IPS-15b (cell line): ENCODE results near the gene SNX21.
"Not testable (repeated sequence)": the region's sequence is repeated elsewhere in the genome, so short reads cannot be mapped to it uniquely, and the experiment has no call there.

Experiments
- H3K27me3 ChIP-seq: one replicate; pipeline ENCODE4 v1.6.1; 2013; ENCODE audit warnings: low read length; ENCODE audit not compliant: control insufficient read depth, insufficient read depth
- H3K36me3 ChIP-seq: one replicate; pipeline ENCODE4 v1.6.1; 2013; ENCODE audit warnings: low read length; ENCODE audit not compliant: control insufficient read depth, insufficient read depth
- H3K4me1 ChIP-seq: one replicate; pipeline ENCODE4 v1.6.1; 2013; ENCODE audit warnings: mild to moderate bottlenecking, low read length; ENCODE audit not compliant: control insufficient read depth, insufficient read depth
- H3K4me3 ChIP-seq: one replicate; pipeline ENCODE4 v1.5.1; 2013; ENCODE audit warnings: low read depth, low read length
- H3K9ac ChIP-seq: one replicate; pipeline ENCODE4 v1.6.1; 2013; ENCODE audit warnings: low read depth, mild to moderate bottlenecking, low read length
- H3K9me3 ChIP-seq: one replicate; pipeline ENCODE4 v1.6.1; 2013; ENCODE audit warnings: mild to moderate bottlenecking, low read length; ENCODE audit not compliant: control insufficient read depth, insufficient read depth

Gene SNX21

DNA sequence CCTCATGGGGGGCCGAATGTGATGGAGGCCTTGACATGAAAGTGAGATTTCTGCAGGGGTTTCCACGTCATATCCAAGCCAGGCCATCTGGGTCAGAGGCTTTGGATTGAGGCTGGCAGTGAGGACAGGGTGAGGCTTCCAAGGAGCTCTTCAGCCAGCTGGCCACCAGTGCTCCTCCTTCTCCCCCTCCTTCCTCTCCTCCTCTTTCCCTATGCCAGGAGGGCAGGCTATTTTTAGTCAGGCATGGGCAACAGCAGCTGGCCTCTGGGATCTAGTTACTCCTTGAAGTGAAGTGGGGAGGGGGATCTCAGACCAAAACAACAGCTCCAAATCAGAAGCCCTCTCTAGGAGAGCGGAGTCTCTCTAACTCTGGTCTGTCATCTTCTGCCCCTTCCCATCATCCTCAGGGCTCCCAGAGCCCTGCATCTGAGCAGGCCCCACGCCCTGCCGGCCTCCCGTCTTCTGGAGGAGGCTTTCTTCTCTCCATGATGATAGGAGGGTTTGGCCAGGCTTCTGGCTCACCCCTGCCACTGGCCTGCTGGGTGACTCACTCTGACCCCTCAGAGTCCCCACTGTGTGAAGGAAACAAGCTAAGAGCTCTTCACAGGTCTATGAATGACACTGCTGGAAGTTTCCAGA is 7.1 kb upstream of the SNX21 start:
- H3K36me3 ChIP-seq, result no peaks in the 10 kb centered on the region
- peaks cover 2% of the 10 kb centered on the region for H3K4me1 ChIP-seq
- peaks cover 15% of the 10 kb centered on the region for H3K27me3 ChIP-seq
- H3K9me3 ChIP-seq, result no peaks in the 10 kb centered on the region
- H3K9ac ChIP-seq, result no peak overlapping the region
- H3K4me3 ChIP-seq, result no peak overlapping the region

GRCh38 chr20:45827030-45827652 is 6.5 kb upstream of the SNX21 start, which contains the start of gene TNNC2:
Gene TNNC2, minus strand, starts transcription at chr20:45827312. Its CDS starts 64 bp downstream, at chr20:45827248.
- Histone ChIP-seq H3K36me3 (no peaks in the 10 kb centered on the region), H3K9ac (no peak within 1 kb of the TSS), H3K27me3 (peaks cover 15% of the 10 kb centered on the region)

DNA sequence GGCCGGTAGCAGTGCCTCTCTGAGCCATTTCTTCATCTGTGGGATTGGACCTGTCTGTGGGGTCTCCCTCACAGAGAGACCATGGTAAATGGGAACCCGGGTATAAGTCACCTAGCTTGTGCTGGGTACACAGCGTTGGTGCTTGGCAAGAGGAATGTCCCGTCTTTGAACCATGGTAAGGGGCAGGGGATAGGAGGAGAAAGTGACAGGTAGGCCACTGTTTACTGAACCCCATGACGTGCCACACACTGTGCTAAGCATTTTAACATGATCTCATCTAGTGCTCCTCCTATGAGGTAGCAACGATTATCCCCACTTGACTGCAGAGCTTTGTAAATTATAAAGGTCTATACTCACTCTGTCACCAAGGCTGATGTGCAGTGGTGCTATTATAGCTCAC is 5.9 kb upstream of the SNX21 start:
- H3K27me3 ChIP-seq, result peaks cover 11% of the 10 kb centered on the region
- H3K4me1 ChIP-seq, result peaks cover 2% of the 10 kb centered on the region
- no peak overlapping the region for H3K4me3 ChIP-seq
- no peak overlapping the region for H3K9ac ChIP-seq
- no peaks in the 10 kb centered on the region for H3K36me3 ChIP-seq
- H3K9me3 ChIP-seq, result no peaks in the 10 kb centered on the region

More at GRCh38 chr20:45827030-45827652, 6.5 kb upstream of the SNX21 start, which contains the start of gene TNNC2:
- Histone ChIP-seq H3K4me1 (peaks cover 2% of the 10 kb centered on the region), H3K9me3 (no peaks in the 10 kb centered on the region), H3K4me3 (no peak within 1 kb of the TSS)

DNA sequence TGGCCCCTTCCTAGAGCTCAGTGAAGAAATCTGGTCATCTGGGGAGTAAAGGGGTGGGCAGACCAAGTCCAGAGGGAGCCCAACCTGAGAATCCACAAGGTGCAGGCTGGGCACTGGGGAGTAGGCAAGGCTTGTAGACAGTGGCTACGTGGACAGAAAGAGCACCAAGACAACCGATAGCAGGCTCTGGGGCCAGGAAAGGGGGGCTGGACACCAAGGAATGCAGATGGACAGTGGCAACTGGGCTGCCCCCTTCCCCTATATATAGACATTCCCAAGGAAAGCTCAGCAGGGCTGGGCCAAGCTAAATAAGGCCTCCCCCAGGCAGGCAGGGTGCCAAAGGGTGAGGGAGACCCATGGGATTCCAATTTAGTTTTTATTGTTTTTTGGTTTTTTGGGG is 5.0 kb upstream of the SNX21 start:
- Histone ChIP-seq H3K4me3 (no peak overlapping the region), H3K36me3 (no peaks in the 10 kb centered on the region), H3K9me3 (no peaks in the 10 kb centered on the region), H3K4me1 (peaks cover 7% of the 10 kb centered on the region), H3K9ac (no peak overlapping the region), H3K27me3 (peaks cover 4% of the 10 kb centered on the region)

GRCh38 chr20:45829673-45830106 is 3.9 kb upstream of the SNX21 start:
- H3K27me3 ChIP-seq, H3K4me1 ChIP-seq, H3K9ac ChIP-seq, H3K9me3 ChIP-seq, H3K4me3 ChIP-seq, H3K36me3 ChIP-seq: not testable (repeated sequence)

DNA sequence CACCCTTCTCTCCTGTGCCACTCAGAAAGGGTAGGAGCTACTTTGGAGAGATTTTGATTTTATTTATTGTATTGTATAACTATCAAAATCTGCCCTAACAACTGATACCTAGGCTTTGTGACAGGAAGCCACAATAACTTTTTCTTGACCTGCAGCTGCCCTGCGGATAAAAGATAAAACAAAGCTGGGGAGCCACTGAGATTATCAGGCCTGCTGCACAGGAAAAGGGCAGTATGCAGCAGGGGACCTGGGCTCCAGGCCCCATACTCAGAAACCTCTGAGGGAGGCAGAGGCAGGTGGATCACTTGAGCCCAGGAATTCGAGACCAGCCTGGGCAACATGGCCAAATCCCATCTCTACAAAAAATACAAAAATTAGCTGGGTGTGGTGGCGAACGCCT is 980 bp upstream of the SNX21 start:
- Histone ChIP-seq H3K27me3 (no peaks in the 10 kb centered on the region), H3K4me3 (no peak overlapping the region), H3K9me3 (no peaks in the 10 kb centered on the region), H3K36me3 (no peaks in the 10 kb centered on the region), H3K4me1 (peaks cover 5% of the 10 kb centered on the region), H3K9ac (no peak overlapping the region)

GRCh38 chr20:45833883-45834796 is 541 bp downstream of the SNX21 start:
- Histone ChIP-seq H3K4me1 (peaks cover 5% of the 10 kb centered on the region), H3K36me3 (peaks cover 3% of the 10 kb centered on the region), H3K27me3 (no peaks in the 10 kb centered on the region), H3K9ac (peak overlapping the region; percentile 70), H3K4me3 (peak overlapping the region; percentile 87), H3K9me3 (no peaks in the 10 kb centered on the region)

DNA sequence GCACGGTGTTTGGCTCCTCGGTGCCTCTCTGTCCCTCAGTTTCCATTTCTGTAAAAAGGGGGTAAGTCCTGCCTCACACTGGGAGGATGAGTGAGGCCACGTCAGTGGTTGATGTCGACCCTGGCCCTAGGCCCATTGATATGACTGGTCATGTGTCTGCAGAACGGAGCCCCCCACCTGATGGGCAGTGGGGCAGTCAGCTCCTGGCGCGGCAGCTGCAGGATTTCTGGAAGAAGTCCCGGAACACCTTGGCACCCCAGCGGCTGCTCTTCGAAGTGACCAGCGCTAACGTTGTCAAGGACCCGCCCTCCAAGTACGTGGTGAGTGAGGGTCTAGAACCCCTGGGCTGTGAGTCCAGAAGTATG is 1.2 kb downstream of the SNX21 start:
- Histone ChIP-seq H3K9me3 (no peaks in the 10 kb centered on the region), H3K4me1 (peaks cover 5% of the 10 kb centered on the region), H3K9ac (no peak overlapping the region), H3K36me3 (peaks cover 3% of the 10 kb centered on the region), H3K27me3 (no peaks in the 10 kb centered on the region), H3K4me3 (peak overlapping the region; percentile 87)

GRCh38 chr20:45835329-45835765 is 1.7 kb downstream of the SNX21 start:
- Histone ChIP-seq H3K27me3 (no peaks in the 10 kb centered on the region), H3K4me1 (peaks cover 5% of the 10 kb centered on the region), H3K4me3 (no peak overlapping the region), H3K9ac (no peak overlapping the region), H3K36me3 (peaks cover 3% of the 10 kb centered on the region), H3K9me3 (no peaks in the 10 kb centered on the region)

DNA sequence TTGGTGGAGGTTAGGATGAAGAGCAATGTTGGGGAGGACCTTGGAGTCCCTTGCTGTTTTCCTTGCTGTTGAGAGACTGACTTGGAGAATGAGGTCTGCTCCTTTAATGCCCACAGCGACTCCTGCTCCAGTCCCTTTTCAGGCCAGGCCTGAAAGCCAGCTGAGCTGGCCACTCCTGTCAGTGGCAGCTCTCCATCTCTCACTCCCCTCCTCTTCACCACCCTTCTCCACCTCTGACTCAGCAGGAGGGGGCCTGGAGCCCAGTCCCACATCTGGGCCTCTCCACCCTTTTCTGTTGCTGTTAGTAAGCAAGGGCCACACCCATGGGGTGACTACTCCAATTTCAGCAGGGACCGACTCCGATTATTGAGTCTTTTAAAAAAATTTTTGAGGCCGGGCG is 2.2 kb downstream of the SNX21 start:
- Histone ChIP-seq H3K9ac (no peak overlapping the region), H3K4me3 (no peak overlapping the region), H3K4me1 (peaks cover 5% of the 10 kb centered on the region), H3K36me3 (peaks cover 6% of the 10 kb centered on the region), H3K9me3 (no peaks in the 10 kb centered on the region), H3K27me3 (no peaks in the 10 kb centered on the region)

DNA sequence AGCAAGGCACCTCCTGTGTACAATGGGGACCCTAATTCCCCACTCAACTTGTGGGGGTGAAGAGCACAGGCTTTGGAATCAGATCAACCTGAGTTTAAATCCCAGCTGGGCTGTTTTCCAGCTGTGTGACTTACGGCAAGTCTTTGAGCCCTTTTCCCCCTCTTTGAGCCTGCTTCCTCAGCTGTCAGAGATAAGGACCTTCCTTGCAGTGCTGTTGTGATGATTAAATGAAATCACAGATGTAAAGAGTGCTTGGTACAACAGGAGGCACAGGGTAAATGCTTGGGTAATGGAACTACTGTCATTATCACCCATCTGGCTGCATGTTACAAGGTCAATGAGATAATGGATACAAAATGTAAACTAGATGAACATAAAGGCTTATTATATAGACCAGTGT is 3.2 kb downstream of the SNX21 start:
- no peaks in the 10 kb centered on the region for H3K27me3 ChIP-seq
- peaks cover 11% of the 10 kb centered on the region for H3K36me3 ChIP-seq
- no peak overlapping the region for H3K9ac ChIP-seq
- no peaks in the 10 kb centered on the region for H3K9me3 ChIP-seq
- H3K4me1 ChIP-seq, result peaks cover 5% of the 10 kb centered on the region
- H3K4me3 ChIP-seq, result no peak overlapping the region
